Caco-2 (cell line): ENCODE measurements around the gene A4GALT. TPM values are rescaled to one million over a fixed set of nuclear protein-coding genes. Genes with fewer than 3 reads are reported as not detected.

Source experiments
- BruUV-seq: library from RNA; stranded (reverse); fragments of 400-500 nt; replicated peaks from 2 replicates; lab custom pipeline; 2021; lab: Mats Ljungman, UMichigan
- CTCF ChIA-PET: fragments of 300-600 bp; sonication (Branson Sonifier 250); formaldehyde crosslinking; loops from one replicate; lab custom pipeline; 2022; ENCODE audit warnings: antibody characterized with exemption; lab: Charles Lee
- POLR2A ChIA-PET: fragments of 300-600 bp; sonication (Branson Sonifier 250); formaldehyde crosslinking; loops from one replicate; lab custom pipeline; 2022; ENCODE audit warnings: antibody characterized with exemption; lab: Charles Lee
- DNase-seq, 2 experiments: peaks; one replicate each; pipeline versions ENCODE4 v3.0.0 to v3.0.0-alpha.2; 2020 to 2022
- H3K27me3 ChIP-seq: replicated peaks from 2 replicates; pipeline ENCODE4 v1.6.0; 2011; ENCODE audit warnings: low read length; ENCODE audit not compliant: control insufficient read depth, insufficient read depth
- H3K36me3 ChIP-seq: 2 replicates; pipeline ENCODE4 v1.5.1; 2011; ENCODE audit warnings: low read length; ENCODE audit not compliant: control insufficient read depth, insufficient read depth
- H3K4me1 ChIP-seq: fragments of 250-450 bp; sonication (Bioruptor Pico); 2 replicates; pipeline ENCODE4 v1.5.1; 2020; ENCODE audit warnings: mild to moderate bottlenecking
- H3K4me3 ChIP-seq: 2 replicates; pipeline ENCODE4 v1.5.1; 2011; ENCODE audit warnings: low read depth, mild to moderate bottlenecking, control low read depth, low read length
- H3K9me3 ChIP-seq: fragments of 250-450 bp; sonication (Bioruptor Pico); 2 replicates; pipeline ENCODE4 v1.5.1; 2020; ENCODE audit warnings: mild to moderate bottlenecking, moderate library complexity
- H3K27ac Mint-ChIP-seq: one replicate; pipeline ENCODE4 v1.8.0; 2022; ENCODE audit warnings: mixed read lengths; ENCODE audit not compliant: unreplicated experiment
- H3K27me3 Mint-ChIP-seq: one replicate; pipeline ENCODE4 v1.8.0; 2022; ENCODE audit warnings: mixed read lengths; ENCODE audit not compliant: insufficient read depth, unreplicated experiment
- H3K36me3 Mint-ChIP-seq: one replicate; pipeline ENCODE4 v1.8.0; 2022; ENCODE audit warnings: mild to moderate bottlenecking, mixed read lengths; ENCODE audit not compliant: insufficient read depth, unreplicated experiment
- H3K4me1 Mint-ChIP-seq: one replicate; pipeline ENCODE4 v1.8.0; 2022; ENCODE audit warnings: low read depth, mixed read lengths; ENCODE audit not compliant: unreplicated experiment
- H3K4me3 Mint-ChIP-seq: one replicate; pipeline ENCODE4 v1.8.0; 2022; ENCODE audit warnings: mild to moderate bottlenecking, moderate library complexity, mixed read lengths; ENCODE audit not compliant: unreplicated experiment
- H3K9me3 Mint-ChIP-seq: one replicate; pipeline ENCODE4 v1.8.0; 2022; ENCODE audit warnings: mixed read lengths; ENCODE audit not compliant: unreplicated experiment
- intact Hi-C: fragments of 100-400 bp; cut with micrococcal nuclease; formaldehyde crosslinking; loops from one replicate; pipeline ENCODE4 v1.10.0; 2022; ENCODE audit not compliant: unreplicated experiment
- total RNA-seq: library from RNA; stranded (reverse); gene quantifications from 2 replicates; pipeline ENCODE4 v1.2.3, GENCODE V29; 2022
- TF ChIP-seq, protein P1 (sequence below), 2 experiments: fragments of 200-600 bp in 1 of 2; IDR thresholded peaks; 1 replicate in 1 of 2; 2 replicates in 1 of 2; pipeline versions ENCODE4 v1.5.1 to v1.8.0; 2011 to 2022; ENCODE audit warnings: antibody characterized with exemption in 1 of 2, control low read depth in 1 of 2, inconsistent platforms in 1 of 2, low read depth in 1 of 2, low read length in 1 of 2, mild to moderate bottlenecking in 1 of 2, moderate library complexity in 1 of 2; ENCODE audit not compliant: insufficient read depth in 1 of 2, severe bottlenecking in 1 of 2, unreplicated experiment in 1 of 2

Gene A4GALT
- total RNA-seq, 1 experiment from 2014 or later, result 16.2 TPM

DNA sequence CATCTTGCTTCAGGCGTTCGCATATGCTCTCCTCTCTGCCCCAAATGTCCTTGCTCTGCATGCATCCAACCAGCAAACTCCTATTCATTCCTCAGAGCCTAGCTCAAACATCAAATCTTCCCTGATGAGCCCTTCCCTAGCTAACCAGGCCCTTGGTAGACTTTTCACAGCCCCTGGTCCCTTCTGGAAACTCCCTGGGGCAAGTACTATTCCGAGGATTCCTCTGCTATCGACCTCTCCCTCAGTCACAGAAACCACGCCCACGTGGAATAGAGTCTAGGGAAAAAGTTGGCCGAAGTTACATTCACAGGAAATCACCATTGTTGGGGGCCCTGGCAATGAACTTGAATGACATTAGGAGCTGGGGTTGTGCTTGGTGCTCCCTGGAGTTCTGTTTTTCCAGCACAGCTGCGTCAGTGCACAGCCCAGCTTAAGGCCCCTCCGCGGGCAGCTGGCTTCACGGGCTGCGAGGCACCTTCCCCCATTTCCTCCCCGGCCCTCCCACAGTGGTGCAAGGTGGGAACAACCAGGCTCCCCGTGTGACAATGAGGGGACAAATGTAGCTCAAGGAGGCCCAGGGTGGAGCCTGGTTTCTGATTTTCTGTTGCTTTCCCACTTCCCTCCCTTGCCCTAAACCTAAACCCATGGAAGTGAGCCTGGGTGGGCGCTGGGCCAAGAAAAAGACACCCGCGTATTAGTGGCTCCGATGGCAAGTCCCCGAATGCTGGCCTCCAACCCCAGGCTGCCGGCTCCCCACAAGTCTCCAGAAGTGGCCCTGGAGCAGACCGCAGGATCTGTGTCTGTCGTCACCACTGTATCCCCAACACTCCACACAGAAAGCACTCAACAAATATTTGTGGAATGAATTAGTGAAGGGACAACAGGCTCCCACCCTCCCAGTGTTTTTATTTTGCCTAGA, 76.0 kb downstream of the A4GALT start:
- DNase-seq, result no peak
- no peak overlapping the region for H3K4me3 Mint-ChIP-seq
- TF ChIP-seq, protein P1, sequence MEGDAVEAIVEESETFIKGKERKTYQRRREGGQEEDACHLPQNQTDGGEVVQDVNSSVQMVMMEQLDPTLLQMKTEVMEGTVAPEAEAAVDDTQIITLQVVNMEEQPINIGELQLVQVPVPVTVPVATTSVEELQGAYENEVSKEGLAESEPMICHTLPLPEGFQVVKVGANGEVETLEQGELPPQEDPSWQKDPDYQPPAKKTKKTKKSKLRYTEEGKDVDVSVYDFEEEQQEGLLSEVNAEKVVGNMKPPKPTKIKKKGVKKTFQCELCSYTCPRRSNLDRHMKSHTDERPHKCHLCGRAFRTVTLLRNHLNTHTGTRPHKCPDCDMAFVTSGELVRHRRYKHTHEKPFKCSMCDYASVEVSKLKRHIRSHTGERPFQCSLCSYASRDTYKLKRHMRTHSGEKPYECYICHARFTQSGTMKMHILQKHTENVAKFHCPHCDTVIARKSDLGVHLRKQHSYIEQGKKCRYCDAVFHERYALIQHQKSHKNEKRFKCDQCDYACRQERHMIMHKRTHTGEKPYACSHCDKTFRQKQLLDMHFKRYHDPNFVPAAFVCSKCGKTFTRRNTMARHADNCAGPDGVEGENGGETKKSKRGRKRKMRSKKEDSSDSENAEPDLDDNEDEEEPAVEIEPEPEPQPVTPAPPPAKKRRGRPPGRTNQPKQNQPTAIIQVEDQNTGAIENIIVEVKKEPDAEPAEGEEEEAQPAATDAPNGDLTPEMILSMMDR (IDR thresholded peaks at IDR 0.05; ENCODE audit: insufficient read depth in 1 of 2, low read depth in 1 of 2, low read length in 1 of 2, severe bottlenecking in 1 of 2, unreplicated experiment in 1 of 2), result no peak
- BruUV-seq, result no TSS peak
- intact Hi-C loops, result no loop called here
- no peaks in the 10 kb centered on the region for H3K27me3 Mint-ChIP-seq
- H3K36me3 Mint-ChIP-seq, result peaks cover 11% of the 10 kb centered on the region
- H3K9me3 Mint-ChIP-seq, result no peaks in the 10 kb centered on the region
- Histone ChIP-seq H3K9me3 (no peaks in the 10 kb centered on the region), H3K36me3 (no peaks in the 10 kb centered on the region), H3K27me3 (no peaks in the 10 kb centered on the region), H3K4me1 (peaks cover 8% of the 10 kb centered on the region; the same call in 1 of the 2 replicates), H3K4me3 (no peak overlapping the region)
- peak overlapping the region; percentile 42 for H3K27ac Mint-ChIP-seq
- ChIA-PET CTCF (no interaction called here), POLR2A (no interaction called here)
- H3K4me1 Mint-ChIP-seq, result peaks cover 20% of the 10 kb centered on the region

DNA sequence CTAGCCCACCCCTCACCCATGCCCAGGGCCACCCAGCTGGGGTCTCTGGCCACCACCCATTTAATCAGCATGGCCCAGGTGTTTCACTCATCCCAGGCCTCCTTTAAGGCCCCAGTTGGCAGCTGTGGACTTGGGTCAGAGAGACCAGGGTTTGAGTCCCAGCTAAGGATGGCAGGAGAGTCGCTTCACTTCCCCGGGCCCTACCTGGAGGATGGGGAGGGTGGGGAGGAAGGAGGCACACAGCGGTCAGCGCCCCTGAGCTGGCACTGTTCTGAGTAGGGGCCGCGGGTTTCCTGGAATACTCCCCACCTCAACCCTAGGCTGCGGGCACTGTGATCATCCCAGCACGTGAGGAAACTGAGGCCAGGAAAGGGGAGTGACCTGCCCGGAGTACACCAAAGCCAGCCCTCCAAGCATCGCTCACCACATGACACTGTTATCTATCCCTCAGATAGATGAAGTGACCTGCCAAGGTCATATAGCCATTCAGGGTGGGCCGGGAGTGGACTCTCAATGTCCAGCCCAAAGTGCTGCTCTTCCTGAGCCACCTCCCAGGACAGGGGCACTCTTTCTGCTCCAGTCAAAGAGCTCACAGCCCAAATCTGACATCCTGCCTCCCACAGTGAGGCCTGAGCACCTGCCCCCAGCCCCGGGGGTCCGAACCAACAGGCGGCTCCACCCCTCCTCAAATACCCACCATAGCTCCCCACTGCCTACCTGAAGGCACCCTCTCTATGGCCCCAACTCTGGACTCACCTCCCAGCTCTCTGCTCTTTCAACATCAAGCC, 76.8 kb downstream of the A4GALT start:
- peaks cover 9% of the 10 kb centered on the region for H3K36me3 Mint-ChIP-seq
- H3K4me1 Mint-ChIP-seq, result peaks cover 18% of the 10 kb centered on the region
- no peaks in the 10 kb centered on the region for H3K27me3 ChIP-seq
- no peak overlapping the region for H3K4me3 Mint-ChIP-seq
- TF ChIP-seq, protein P1 (IDR thresholded peaks at IDR 0.05; ENCODE audit: insufficient read depth in 1 of 2, low read depth in 1 of 2, low read length in 1 of 2, severe bottlenecking in 1 of 2, unreplicated experiment in 1 of 2), result no peak
- BruUV-seq, result no TSS peak
- H3K27ac Mint-ChIP-seq, result peak overlapping the region; percentile 14
- DNase-seq, result no peak
- H3K4me1 ChIP-seq, result peaks cover 8% of the 10 kb centered on the region; the same call in 1 of the 2 replicates
- intact Hi-C loops, result no loop called here
- no peaks in the 10 kb centered on the region for H3K27me3 Mint-ChIP-seq
- no peaks in the 10 kb centered on the region for H3K36me3 ChIP-seq
- no peaks in the 10 kb centered on the region for H3K9me3 Mint-ChIP-seq
- CTCF ChIA-PET, result interaction anchor here (0.8 kb wide), 1 partner anchor 235 kb away, joined by 8 read pairs; no protein-coding TSS in a partner anchor
- H3K9me3 ChIP-seq, result no peaks in the 10 kb centered on the region
- H3K4me3 ChIP-seq, result no peak overlapping the region
- POLR2A ChIA-PET, result no interaction called here
